ENCODE measurements around the gene SLC6A15.

- no peak for TF ChIP-seq EZH2phosphoT487 (IDR thresholded peaks at IDR 0.05; ENCODE audit: insufficient read depth, low read depth)
- no peak for TF ChIP-seq EZH2 (IDR thresholded peaks at IDR 0.05; ENCODE audit: insufficient read depth, poor library complexity, severe bottlenecking)
These were observed 38.3 kb downstream of the SLC6A15 start for GRCh38 chr12:84874125-84874824.
